ENCODE measurements around the gene CSNK1E.

The CSNK1E gene

DNA sequence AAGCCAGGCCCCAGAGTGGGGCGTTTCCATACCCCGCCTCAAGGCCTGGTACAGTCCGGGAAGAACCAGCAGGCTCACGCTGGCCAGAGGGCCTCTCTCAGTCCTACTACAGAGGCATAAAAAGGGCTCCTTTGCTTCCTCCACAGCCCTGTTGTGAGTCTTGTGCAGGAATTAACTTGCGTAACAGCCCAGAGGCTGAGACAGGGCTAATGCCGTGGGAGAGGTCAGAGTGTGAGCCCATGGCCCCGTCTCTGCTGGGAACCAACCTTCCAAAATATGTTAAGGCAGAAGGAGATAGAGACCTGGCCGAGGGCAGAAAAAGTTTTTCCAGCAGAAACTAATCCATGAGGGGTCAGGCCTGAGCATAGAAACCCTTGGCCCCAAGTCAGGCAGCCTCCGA is 24.5 kb downstream of the CSNK1E start:
- DNase-seq: no peak
- intact Hi-C loops (cut with DNase I): no loop called here

GRCh38 chr22:38291201-38291777 is 25.9 kb downstream of the CSNK1E start:
- intact Hi-C loops (cut with DNase I): no loop called here
- no peak for DNase-seq

- intact Hi-C loops (cut with DNase I): no loop called here
- DNase-seq: no peak
These were observed 26.9 kb downstream of the CSNK1E start for GRCh38 chr22:38290347-38290746.

GRCh38 chr22:38289583-38290082 is 27.6 kb downstream of the CSNK1E start:
- intact Hi-C loops (cut with DNase I): no loop called here
- DNase-seq: no peak

GRCh38 chr22:38286915-38287669 is 30.1 kb downstream of the CSNK1E start:
- intact Hi-C loops (cut with DNase I): no loop called here
- no peak for DNase-seq

- no peak for DNase-seq
- intact Hi-C loops (cut with DNase I): no loop called here
These were observed 32.2 kb downstream of the CSNK1E start for GRCh38 chr22:38285018-38285417.

GRCh38 chr22:38284042-38284402 is 33.2 kb downstream of the CSNK1E start:
- DNase-seq: no peak
- intact Hi-C loops (cut with DNase I): no loop called here

DNA sequence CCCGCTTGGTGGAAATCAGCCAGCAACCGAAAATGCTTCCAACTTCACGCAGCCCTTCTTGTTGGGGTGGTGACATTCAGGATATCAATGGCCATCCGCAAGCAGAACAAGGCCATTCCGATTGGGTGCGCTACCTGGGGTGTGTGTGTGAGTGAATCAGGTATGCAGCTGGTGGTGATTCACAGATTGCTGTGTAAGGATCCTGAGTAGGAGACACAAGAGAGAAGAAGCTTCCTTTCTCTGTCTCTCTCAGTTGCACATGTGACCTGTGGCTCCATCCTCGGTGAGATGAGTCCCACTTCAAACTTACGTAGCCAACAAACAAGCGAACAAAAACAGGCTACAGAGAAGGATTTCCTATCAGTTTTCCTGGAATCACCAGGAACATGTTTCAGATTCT is 34.8 kb downstream of the CSNK1E start:
- intact Hi-C loops (cut with DNase I): no loop called here

GRCh38 chr22:38276166-38276565 is 41.1 kb downstream of the CSNK1E start:
- no peak for DNase-seq
- intact Hi-C loops (cut with DNase I): no loop called here

More for the DNA sequence above, 34.8 kb downstream of the CSNK1E start:
- no peak for DNase-seq

GRCh38 chr22:38273135-38273826 is 44.0 kb downstream of the CSNK1E start:
- peak in 33 of 42 donors; percentile 10 to 78 (median 53) for DNase-seq
- intact Hi-C loops (cut with DNase I): loop anchor here (5.0 kb wide), 1 partner anchor 44 kb away; the partner anchor contains the start of gene CSNK1E

GRCh38 chr22:38272373-38273134 is 44.7 kb downstream of the CSNK1E start, which contains the start of gene TMEM184B:
Gene TMEM184B, minus strand, starts transcription at chr22:38273010. Its CDS starts 25,049 bp downstream, at chr22:38247961.
- intact Hi-C loops (cut with DNase I): loop anchor here (5.0 kb wide), 1 partner anchor 45 kb away; the partner anchor contains the start of gene CSNK1E
- DNase-seq: peak; percentile 44 to 91 (median 82)

- intact Hi-C loops (cut with DNase I): loop anchor here (5.0 kb wide), 1 partner anchor 45 kb away; the partner anchor contains the start of gene CSNK1E
- DNase-seq: peak in 7 of 42 donors; percentile 12 to 66 (median 34)
These were observed 45.3 kb downstream of the CSNK1E start for GRCh38 chr22:38271927-38272372.

DNA sequence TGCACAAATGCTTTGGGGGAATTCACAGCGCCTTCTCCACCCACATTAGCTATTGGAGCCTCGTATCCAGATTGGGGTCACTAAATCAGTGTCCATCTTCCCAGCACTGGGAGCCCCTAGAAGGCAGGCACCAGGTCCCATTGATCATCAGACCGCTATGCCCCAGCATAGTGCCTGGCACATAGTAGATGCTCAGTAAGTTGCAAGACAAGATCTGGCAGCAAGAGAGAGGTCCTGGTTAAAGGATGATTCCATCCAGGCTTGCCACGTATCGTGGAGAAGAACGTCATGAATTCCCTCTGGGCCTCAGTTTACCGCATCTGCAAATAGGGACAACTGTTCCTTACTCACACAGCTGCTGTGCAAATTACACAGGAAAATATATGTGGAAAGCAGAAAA is 46.1 kb downstream of the CSNK1E start:
- intact Hi-C loops (cut with DNase I): loop anchor here (5.0 kb wide), 1 partner anchor 46 kb away; the partner anchor contains the start of gene CSNK1E
- no peak for DNase-seq

DNA sequence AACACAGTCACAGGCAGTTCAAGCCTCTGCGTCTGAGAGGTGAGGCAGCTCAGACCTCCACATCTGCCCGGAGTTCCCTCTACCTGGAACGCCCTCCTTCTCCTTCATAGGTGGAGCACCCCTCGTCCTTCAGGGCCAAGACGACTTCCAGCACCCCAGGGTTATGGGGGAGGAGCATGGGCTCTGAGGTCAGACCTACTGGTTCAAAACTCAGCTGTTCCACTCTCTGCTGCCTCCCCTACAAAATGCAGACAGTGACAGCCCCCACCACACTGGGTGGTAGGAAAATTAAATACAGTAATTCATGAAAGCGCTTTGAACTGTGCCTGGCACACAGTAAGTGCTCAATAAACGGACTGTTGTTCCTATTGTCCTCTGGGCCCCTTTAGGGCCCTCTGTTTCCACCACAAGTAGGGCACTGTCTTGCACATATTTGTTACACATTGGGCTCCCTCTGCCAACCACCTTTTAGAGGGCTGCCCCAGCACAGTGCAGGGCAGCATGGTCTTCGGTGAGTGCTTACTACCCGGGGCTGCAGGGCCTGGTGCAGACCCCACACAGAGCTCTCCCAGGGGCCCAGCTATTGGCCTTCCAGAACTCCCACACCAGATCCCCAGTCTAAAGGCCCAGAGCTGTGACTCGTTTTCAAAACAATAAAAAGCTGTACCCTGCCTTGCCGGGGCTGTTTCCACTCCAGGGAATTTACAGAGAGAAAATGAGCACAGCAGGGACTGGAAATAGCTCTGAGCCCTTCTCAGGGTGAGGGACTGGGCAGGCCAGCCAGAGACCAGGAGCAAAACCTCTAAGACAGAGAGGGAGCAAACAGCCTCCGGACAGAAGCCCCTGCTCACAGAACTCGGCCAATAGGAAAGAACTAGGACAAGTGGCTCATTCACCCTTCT is 46.9 kb downstream of the CSNK1E start:
- intact Hi-C loops (cut with DNase I): loop anchor here (5.0 kb wide), 1 partner anchor 47 kb away; the partner anchor contains the start of gene CSNK1E
- peak in 20 of 42 donors; percentile 14 to 72 (median 39) for DNase-seq

- no peak for DNase-seq
- intact Hi-C loops (cut with DNase I): no loop called here
These were observed 47.8 kb downstream of the CSNK1E start for GRCh38 chr22:38269466-38269865.

DNA sequence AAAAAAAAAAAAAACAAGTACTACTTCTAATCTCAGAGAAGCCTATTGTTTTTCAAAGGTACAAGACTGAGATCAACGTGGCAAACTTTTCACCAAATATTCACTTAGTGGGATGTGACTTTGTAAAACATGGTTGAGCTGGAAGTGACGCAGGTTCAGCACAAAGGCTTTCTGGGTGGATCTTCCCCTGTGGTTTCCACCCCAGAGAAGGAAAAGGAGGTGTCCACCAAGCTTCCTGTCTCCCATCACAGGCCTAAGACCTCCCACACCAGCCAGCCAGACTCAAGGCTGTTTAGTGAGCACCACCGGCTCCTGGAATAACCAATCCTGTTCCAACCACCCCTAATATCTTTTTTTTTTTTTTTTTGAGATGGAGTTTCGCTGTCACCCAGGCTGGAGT is 50.1 kb downstream of the CSNK1E start:
- DNase-seq: no peak
- intact Hi-C loops (cut with DNase I): no loop called here

- intact Hi-C loops (cut with DNase I): no loop called here
- no peak for DNase-seq
These were observed 51.1 kb downstream of the CSNK1E start for GRCh38 chr22:38266120-38266519.

DNA sequence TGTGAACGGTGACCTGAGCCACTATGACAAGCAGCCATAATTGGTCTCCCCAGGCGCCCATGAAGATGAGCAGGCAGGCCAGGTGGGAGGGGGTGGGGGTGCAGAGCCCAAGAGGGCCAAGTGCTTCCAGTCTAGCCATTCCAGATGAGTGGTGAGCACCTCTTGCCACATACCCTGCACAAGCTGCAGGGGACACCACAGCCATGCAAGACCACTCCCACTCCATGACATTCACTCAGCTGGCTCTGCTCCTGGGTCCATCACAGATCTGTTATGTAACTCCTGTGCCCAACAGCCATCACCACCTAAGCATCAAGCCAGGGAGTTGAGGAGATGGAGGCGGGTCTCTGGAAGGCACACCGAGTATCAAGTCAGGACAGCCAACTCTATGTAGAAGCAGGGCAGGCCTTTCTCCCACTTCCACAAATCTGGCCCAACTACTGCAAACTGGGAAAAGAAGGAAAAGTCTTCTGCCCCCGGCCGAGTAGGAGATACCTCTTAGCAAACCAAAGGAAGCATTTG is 52.9 kb downstream of the CSNK1E start:
- DNase-seq: no peak
- intact Hi-C loops (cut with DNase I): no loop called here

All from head of caudate nucleus (tissue), 42 donors.